GM18909 (cell line): ENCODE measurements around the gene CTIF.

Source experiments
- ATAC-seq: cut with Tn5 transposase; IDR thresholded peaks from one replicate; pipeline ENCODE4 v1.9.1; 2021; ENCODE audit warnings: mild to moderate bottlenecking; ENCODE audit not compliant: unreplicated experiment, poor library complexity

The CTIF gene

GRCh38 chr18:48792611-48793380 lies 254.0 kb downstream of the CTIF start:
- ATAC-seq = no peak

DNA sequence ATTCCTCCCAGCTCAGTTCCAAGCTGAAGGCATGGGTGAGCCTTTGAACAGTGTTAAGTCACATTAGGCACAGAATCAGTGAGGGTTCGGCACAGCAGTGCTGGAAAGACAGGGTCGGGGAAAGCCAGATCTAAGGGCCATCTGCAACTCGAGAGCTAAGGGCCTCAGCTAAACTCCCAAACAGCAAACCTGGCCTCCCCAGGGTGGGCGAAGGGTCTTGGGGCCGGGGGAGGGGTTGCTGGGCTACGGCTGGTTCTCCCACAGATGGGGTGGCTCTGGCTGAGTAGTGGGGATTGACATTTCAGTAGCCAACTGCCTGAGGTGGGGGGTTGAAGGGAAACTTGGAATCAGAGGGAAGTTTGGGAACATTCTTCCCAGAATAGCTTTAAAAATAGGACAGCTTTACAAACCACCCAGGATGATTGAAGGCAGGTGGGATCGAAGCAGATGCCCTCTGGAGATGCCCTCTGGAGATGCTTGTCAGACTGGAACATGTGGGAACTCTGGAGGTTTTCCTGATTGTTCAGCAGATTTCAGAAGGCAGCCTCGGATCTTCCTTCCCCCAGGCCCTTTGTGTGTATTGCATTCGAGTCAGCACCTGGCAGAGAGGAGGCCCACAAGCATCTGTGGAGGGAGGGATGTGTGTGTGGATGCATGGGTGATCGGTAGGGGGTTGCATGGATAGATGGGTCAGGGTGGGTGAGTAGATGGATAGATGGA lies 255.6 kb downstream of the CTIF start:
- ATAC-seq = no peak

GRCh38 chr18:48795696-48796095 lies 256.9 kb downstream of the CTIF start:
- no peak for ATAC-seq

- ATAC-seq = no peak
Observed at GRCh38 chr18:48796491-48797205, 257.8 kb downstream of the CTIF start.

DNA sequence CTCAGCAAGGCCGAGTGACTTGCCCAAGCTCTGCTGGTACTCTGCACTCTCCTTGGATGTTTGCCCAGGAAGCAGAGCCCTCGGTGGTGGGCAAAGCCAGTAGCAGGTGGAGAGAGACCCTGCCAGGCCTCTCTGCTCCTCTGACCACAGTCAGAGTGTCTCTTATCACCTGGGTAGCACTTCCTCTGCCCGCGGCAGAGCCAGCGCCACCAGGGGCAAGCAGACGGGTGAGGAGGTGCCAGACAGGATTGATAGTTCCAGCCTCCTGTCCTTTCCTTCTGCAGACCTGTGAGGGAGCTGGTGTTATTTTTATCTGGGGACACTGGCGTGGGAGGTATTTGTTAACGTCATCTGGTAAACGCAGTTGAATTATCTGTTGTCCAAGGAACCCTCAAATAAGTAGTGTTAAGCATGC lies 259.0 kb downstream of the CTIF start:
- no peak for ATAC-seq

GRCh38 chr18:48798334-48799245 lies 259.8 kb downstream of the CTIF start:
- no peak for ATAC-seq

DNA sequence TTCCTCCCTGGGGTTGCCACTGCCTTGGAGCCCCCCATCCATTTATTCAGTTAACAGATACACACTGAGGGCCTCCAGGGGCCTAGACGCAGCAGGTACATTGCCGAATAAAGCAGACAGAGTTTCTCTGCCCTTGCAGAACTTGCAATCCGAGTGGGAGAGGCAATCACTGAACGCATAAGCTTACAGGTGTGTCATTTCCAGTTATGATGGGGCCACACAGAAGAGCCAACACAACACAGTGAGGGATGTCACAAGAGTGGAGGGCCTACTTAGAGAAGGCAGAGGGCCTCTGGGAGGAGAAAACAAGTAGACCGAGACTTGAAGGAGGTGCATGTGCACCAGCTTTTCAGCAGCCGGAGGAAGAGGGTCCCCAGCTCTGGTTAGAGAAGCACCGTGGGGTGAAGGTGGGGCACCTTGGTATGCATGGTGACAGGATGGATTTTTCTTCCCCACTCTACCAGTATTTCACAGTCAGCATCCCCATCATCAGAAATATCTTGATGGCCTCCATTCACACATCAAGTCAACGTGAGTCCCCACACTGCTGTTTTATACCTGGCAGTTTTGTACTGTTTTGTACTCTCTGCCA lies 261.0 kb downstream of the CTIF start:
- no peak for ATAC-seq

DNA sequence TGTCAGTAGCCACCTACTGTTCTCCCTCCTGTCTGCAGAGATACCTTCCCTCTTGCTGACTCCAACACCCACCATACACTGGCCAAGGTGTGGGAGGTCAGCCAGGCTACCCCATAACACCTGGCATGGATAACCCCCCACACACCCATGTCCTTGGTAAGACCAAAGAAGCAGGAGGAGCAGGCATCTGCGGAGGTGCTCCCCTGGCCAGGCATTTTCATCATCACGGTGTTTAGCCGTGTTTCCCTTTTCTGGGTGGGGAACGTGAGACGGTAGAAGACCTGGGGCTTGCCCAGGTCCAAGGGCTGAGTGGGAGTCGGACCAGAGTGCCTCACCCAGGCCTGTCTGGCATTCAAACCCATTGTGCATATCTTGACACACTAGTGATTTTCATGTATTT lies 261.6 kb downstream of the CTIF start:
- peak; percentile 6 for ATAC-seq

DNA sequence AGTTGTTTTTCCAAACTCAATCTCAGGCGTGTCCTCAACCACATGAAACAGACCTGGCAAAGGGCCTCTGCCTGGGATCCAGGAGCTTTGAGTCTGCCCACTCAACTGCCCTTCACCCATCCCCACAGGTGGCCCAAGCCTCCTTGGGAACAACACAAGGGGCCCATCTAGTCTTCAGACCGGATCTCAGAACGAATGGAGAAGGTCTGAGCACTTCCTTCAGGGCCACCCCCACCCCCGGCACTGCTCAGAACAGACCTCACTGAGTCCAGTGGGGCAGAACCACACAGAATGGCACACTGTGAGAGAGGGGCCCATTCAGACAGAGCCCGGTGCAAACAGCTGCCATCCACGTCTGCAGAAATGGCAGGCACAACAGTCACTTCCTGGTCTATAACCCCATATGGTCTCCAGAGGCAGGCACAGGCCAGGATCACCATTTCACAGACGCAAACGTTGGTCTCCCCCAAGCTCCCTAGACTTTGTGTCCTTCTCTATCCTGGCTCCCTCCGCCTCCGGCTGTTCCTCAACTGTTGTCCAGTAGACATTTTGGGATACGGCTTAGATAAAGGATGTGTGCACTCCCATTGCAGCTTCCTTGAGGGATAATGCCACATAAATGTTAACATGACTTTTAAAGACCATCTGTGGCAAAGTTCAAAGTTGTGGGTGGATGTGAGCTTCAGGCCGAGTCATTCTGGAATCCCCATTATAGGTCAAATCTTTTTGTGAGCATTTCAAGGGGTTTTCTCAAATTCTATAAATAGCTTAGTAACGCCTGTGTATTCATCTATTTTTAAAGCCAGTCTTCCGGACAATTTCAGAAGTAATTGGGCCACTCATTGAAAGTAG lies 262.3 kb downstream of the CTIF start:
- ATAC-seq = peak; percentile 54

GRCh38 chr18:48801728-48802542 lies 263.1 kb downstream of the CTIF start:
- no peak for ATAC-seq

DNA sequence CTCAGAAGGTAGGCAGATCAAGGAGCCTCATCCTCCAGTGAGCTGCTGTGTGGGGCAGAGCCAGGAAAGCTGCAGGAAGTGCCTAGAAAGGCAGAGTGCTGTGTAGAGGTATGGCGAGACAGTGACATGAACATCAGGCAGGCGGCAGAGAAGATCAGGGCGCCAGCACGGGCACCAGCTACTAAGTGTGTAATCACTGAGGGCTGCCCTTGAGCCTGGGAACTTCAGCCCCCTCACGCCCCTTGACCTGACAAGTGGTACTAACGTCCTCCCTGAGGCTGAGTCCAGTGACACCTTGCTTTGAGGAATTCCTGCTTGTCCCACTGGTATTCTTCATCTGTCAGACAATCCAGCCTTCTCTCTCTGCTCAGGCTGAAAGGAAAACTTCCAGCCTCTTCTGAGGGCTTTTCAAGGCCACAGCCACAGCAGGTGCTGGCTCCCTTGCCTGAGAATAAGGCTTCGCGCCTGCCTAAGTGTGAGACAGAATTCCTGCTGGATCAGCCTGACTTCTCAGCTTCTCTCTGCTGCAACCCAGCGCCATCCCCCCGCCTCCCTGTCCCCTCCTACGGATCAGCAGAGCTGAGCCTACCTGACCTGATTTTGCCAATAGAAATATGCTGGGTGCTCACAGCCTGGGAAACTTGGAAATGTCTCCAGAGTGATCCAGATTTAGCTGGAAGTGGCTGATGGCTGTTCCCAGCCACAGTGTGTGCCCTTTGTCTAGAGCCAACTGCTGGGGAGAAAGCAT lies 263.9 kb downstream of the CTIF start:
- no peak for ATAC-seq

DNA sequence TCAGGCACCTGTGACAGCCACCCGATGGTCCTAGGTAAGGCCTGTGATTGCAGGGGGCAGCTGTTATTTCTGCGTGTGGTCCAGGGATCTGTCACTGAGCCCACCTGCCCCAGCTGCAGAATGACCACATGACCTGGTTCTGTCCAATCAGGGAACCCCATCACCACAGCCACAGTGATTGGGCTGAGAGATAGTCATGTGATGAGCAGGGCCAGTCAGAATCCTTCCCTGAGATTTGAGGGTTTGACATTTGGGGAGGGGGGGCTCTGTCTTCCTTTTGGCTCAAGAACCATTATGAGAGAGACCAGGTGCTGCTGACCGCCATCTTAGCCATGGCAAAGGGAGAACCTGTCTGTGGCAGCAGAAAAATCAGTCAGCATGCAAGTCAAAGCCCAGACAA lies 264.7 kb downstream of the CTIF start:
- ATAC-seq = no peak

- ATAC-seq = no peak
Observed at GRCh38 chr18:48803951-48804855, 265.4 kb downstream of the CTIF start.

- no peak for ATAC-seq
Observed at GRCh38 chr18:48804856-48805610, 266.2 kb downstream of the CTIF start.

- no peak for ATAC-seq
Observed at GRCh38 chr18:48805826-48806535, 267.1 kb downstream of the CTIF start.
